SK-N-SH treated with all-trans-retinoic acid at 6 μM for 48 hours (cell line): ENCODE measurements around the gene GABARAP.

Source experiments
- BACH2 ChIP-seq: fragments of 250-450 bp; sonication (Bioruptor Pico); IDR thresholded peaks from 2 replicates; pipeline ENCODE4 v1.9.0; 2021; ENCODE audit warnings: mild to moderate bottlenecking, borderline replicate concordance
- CREB5 ChIP-seq: fragments of 250-450 bp; sonication (Bioruptor Pico); IDR thresholded peaks from 2 replicates; pipeline ENCODE4 v1.5.1; 2020; ENCODE audit warnings: low read depth, mild to moderate bottlenecking, moderate library complexity
- ESRRG ChIP-seq: fragments of 250-450 bp; sonication (Bioruptor Pico); IDR thresholded peaks from 2 replicates; pipeline ENCODE4 v1.6.1; 2021; ENCODE audit warnings: mild to moderate bottlenecking
- GLIS3 ChIP-seq: fragments of 250-450 bp; sonication (Bioruptor Pico); IDR thresholded peaks from 2 replicates; pipeline ENCODE4 v1.5.0; 2020; ENCODE audit warnings: mild to moderate bottlenecking, moderate library complexity
- PATZ1 ChIP-seq: fragments of 250-450 bp; sonication (Bioruptor Pico); IDR thresholded peaks from 2 replicates; pipeline ENCODE4 v1.8.0; 2020; ENCODE audit warnings: mild to moderate bottlenecking, moderate library complexity, borderline replicate concordance
- RARB ChIP-seq: fragments of 250-450 bp; sonication (Bioruptor Pico); IDR thresholded peaks from 2 replicates; pipeline ENCODE4 v1.8.0; 2021; ENCODE audit warnings: mild to moderate bottlenecking, moderate library complexity
- TOX ChIP-seq: fragments of 250-450 bp; sonication (Bioruptor Pico); IDR thresholded peaks from 2 replicates; pipeline ENCODE4 v1.8.0; 2021; ENCODE audit warnings: mild to moderate bottlenecking, moderate library complexity, borderline replicate concordance
- ZFP30 ChIP-seq: fragments of 450-650 bp; formaldehyde crosslinking; IDR thresholded peaks from 2 replicates; pipeline ENCODE4 v1.5.0; 2022; ENCODE audit warnings: mild to moderate bottlenecking, moderate library complexity
- ZNF565 ChIP-seq: fragments of 450-650 bp; formaldehyde crosslinking; conservative IDR thresholded peaks from 2 replicates; pipeline ENCODE4 v1.5.0; 2020; ENCODE audit warnings: low read depth, mild to moderate bottlenecking, moderate library complexity
- TF ChIP-seq, protein P1 (sequence below): fragments of 250-450 bp; sonication (Bioruptor Pico); IDR thresholded peaks from 2 replicates; pipeline ENCODE4 v1.5.1; 2021; ENCODE audit warnings: mild to moderate bottlenecking, moderate library complexity
- TF ChIP-seq, protein P2 (sequence below): fragments of 250-450 bp; sonication (Bioruptor Pico); IDR thresholded peaks from 2 replicates; pipeline ENCODE4 v1.8.0; 2021; ENCODE audit warnings: low read depth, mild to moderate bottlenecking, moderate library complexity, borderline replicate concordance
- TF ChIP-seq, protein P3 (sequence below): fragments of 250-450 bp; sonication (Bioruptor Pico); IDR thresholded peaks from 2 replicates; pipeline ENCODE4 v1.5.0; 2020; ENCODE audit warnings: mild to moderate bottlenecking, moderate library complexity

GRCh38 chr17:7285679-7286078 lies 43.4 kb upstream of the GABARAP start:
- TF ChIP-seq GLIS3 (CRISPR knock-in tag) (no peak), RARB (CRISPR knock-in tag) (no peak), ZFP30 (CRISPR knock-in tag) (no peak), ESRRG (CRISPR knock-in tag) (no peak), ZNF565 (CRISPR knock-in tag) (no peak), PATZ1 (CRISPR knock-in tag) (no peak), BACH2 (CRISPR knock-in tag) (no peak), TOX (no peak), CREB5 (CRISPR knock-in tag) (no peak)
- TF ChIP-seq, protein P1, sequence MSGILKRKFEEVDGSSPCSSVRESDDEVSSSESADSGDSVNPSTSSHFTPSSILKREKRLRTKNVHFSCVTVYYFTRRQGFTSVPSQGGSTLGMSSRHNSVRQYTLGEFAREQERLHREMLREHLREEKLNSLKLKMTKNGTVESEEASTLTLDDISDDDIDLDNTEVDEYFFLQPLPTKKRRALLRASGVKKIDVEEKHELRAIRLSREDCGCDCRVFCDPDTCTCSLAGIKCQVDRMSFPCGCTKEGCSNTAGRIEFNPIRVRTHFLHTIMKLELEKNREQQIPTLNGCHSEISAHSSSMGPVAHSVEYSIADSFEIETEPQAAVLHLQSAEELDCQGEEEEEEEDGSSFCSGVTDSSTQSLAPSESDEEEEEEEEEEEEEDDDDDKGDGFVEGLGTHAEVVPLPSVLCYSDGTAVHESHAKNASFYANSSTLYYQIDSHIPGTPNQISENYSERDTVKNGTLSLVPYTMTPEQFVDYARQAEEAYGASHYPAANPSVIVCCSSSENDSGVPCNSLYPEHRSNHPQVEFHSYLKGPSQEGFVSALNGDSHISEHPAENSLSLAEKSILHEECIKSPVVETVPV (CRISPR knock-in tag), result no peak
- TF ChIP-seq, protein P2, sequence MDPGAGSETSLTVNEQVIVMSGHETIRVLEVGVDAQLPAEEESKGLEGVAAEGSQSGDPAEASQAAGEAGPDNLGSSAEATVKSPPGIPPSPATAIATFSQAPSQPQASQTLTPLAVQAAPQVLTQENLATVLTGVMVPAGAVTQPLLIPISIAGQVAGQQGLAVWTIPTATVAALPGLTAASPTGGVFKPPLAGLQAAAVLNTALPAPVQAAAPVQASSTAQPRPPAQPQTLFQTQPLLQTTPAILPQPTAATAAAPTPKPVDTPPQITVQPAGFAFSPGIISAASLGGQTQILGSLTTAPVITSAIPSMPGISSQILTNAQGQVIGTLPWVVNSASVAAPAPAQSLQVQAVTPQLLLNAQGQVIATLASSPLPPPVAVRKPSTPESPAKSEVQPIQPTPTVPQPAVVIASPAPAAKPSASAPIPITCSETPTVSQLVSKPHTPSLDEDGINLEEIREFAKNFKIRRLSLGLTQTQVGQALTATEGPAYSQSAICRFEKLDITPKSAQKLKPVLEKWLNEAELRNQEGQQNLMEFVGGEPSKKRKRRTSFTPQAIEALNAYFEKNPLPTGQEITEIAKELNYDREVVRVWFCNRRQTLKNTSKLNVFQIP (CRISPR knock-in tag), result no peak
- TF ChIP-seq, protein P3, sequence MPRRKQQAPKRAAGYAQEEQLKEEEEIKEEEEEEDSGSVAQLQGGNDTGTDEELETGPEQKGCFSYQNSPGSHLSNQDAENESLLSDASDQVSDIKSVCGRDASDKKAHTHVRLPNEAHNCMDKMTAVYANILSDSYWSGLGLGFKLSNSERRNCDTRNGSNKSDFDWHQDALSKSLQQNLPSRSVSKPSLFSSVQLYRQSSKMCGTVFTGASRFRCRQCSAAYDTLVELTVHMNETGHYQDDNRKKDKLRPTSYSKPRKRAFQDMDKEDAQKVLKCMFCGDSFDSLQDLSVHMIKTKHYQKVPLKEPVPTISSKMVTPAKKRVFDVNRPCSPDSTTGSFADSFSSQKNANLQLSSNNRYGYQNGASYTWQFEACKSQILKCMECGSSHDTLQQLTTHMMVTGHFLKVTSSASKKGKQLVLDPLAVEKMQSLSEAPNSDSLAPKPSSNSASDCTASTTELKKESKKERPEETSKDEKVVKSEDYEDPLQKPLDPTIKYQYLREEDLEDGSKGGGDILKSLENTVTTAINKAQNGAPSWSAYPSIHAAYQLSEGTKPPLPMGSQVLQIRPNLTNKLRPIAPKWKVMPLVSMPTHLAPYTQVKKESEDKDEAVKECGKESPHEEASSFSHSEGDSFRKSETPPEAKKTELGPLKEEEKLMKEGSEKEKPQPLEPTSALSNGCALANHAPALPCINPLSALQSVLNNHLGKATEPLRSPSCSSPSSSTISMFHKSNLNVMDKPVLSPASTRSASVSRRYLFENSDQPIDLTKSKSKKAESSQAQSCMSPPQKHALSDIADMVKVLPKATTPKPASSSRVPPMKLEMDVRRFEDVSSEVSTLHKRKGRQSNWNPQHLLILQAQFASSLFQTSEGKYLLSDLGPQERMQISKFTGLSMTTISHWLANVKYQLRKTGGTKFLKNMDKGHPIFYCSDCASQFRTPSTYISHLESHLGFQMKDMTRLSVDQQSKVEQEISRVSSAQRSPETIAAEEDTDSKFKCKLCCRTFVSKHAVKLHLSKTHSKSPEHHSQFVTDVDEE (CRISPR knock-in tag), result no peak
